GM12874 (cell line): ENCODE measurements around the gene SAMD9L.

ENCODE experiments used
- CTCF ChIP-seq: IDR thresholded peaks from 2 replicates; pipeline ENCODE4 v1.5.1; 2011; ENCODE audit warnings: low read depth, mild to moderate bottlenecking, control low read depth, low read length, moderate library complexity; ENCODE audit not compliant: insufficient read depth

Gene SAMD9L

GRCh38 chr7:93092757-93093370 lies 55.3 kb downstream of the SAMD9L start:
- TF ChIP-seq CTCF, result peak; percentile 53
